HG03175 (cell line): ENCODE data around the gene WT1.
"Not testable (repeated sequence)": the region's sequence is repeated elsewhere in the genome, so short reads cannot be mapped to it uniquely, and the experiment has no call there.

Experiments used
- ATAC-seq: cut with Tn5 transposase; IDR thresholded peaks from one replicate; pipeline ENCODE4 v1.9.1; 2021; ENCODE audit warnings: mild to moderate bottlenecking, moderate library complexity; ENCODE audit not compliant: unreplicated experiment

Gene WT1

DNA sequence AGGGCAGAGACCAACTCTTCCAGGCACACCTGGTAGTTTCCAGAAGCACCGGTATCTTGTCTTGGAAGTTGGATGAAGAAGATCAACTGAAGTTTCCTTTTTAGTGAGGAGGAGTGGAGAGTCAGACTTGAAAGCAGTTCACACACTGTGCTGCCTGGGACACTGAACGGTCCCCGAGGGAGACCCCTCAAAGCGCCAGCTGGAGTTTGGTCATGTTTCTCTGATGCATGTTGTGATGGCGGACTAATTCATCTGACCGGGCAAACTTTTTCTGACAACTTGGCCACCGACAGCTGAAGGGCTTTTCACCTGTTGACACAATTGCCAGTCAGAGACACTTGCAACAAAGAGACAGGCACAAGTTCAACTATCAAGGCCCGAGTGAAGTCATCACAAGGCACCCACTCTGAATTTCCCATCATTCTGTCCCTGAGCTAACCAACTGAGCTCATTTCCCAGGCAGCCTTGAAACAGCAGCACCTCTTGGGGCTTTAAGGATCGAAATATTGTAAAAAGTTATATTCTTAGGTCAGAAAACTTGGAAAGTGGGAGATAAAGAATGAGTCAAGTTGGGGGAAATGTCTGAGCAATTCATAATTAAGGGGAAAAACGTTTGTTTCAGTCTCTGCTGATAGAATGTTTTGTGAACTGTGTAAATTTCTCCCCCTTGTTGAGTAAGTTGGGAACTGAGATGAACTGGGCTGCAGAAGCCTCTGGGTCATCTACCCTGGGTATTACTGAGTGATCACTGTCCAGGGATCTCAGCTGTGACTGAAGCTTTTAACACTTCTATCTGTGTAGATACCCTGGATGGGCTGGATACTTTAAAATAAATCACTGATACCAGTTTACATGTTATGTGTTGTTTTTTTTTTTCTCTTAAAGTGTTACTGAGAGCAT lies 46.2 kb downstream of the WT1 start:
- ATAC-seq: no peak

GRCh38 chr11:32388365-32388764 lies 47.0 kb downstream of the WT1 start:
- ATAC-seq: no peak

- ATAC-seq: no peak
These were observed 47.9 kb downstream of the WT1 start for GRCh38 chr11:32387411-32387810.

GRCh38 chr11:32386770-32387377 lies 48.5 kb downstream of the WT1 start:
- ATAC-seq: no peak

DNA sequence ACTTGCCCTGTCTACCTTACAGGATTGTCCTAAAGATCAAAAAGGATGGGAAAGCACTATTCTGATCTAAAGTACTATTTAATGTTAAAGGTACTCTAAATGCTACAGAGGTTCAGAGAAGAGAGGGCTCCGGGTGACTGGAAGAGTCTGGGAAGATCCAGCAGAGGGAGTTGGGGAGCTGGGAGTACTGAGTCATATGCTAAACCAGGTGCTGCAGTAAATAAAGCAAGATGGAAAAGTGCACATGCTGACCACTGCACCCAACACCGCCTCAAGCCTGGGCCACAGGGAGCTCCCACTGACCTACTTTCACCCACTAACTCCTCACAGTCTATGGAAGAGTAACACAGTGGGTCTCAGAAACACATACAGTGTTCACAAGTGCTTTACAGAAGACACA lies 49.3 kb downstream of the WT1 start:
- no peak for ATAC-seq

DNA sequence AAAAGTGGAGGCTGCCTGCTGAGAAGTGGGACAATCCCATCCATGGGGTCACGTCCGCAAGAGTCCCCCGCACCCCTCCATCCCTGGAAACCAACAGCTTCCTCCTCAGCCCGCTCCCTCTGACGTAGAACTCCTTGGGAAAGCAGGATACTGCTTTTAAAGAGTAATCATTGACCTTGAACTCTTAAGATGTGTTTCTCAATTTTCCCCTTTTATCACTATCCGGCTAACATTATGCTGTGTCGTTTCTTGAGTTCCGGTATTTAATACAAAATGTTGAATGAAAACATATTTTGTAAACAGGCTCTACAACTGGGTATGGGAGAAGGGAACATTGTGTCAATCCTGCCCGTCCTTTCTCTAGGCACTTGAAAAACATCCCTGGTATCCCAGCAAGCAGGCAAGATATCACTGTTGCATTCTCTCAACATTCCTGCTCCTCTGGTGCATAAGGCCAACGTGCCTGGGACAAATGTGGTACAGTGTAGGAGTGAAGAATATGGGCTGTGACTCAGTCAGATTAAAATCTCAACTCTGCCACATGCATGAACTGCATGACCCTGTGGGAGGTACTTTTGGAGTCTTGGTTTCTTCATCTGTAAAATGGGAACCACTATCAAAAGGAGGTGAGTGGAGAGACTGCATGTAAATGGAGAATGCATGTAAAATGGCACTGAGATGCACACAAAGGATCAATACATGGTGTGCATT lies 52.8 kb downstream of the WT1 start:
- no peak for ATAC-seq

GRCh38 chr11:32381179-32381578 lies 54.2 kb downstream of the WT1 start:
- ATAC-seq: no peak

- no peak for ATAC-seq
These were observed 55.6 kb downstream of the WT1 start for GRCh38 chr11:32379719-32380118.

DNA sequence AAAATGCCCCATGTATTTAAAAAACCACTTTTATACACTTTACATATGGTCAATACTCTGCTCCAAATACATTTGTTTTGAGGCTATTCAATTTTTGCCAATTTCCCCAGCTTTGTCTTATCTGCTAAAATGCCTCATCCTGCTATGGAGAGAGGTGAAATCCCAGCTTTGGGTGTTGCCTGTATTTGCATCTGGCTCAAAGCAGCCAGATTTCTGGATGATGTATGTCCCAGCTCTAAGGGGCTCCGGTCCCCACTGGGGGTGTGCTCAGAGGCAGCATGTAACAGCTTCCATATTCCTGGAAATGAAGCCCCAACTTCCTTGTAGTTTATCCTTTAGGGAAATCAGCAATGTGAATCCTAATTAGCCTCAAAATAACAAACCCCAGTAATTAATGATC lies 59.5 kb downstream of the WT1 start:
- ATAC-seq: no peak

- peak; percentile 72 for ATAC-seq
These were observed 61.1 kb downstream of the WT1 start for GRCh38 chr11:32374261-32374711.

- not testable (repeated sequence) for ATAC-seq
These were observed 65.4 kb downstream of the WT1 start for GRCh38 chr11:32369987-32370386.

DNA sequence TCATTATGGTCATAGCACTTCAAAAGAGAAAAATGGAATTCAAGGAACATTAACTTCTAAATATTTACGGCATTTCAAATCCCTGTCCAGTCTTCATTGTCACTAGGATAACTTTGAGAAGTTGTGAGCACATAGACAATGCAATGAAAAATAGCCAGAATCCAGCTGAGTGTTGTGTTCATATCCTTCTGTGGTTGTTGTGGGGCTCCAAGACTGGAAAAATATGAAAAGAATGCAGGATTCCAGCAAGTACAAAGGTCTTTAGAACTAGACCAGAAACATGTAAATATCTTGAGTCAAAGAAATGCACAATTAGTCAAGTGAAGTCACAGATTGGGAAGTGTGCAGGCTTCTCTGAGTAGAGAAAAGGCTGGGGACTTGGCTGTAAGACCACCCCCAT lies 68.7 kb downstream of the WT1 start:
- no peak for ATAC-seq

DNA sequence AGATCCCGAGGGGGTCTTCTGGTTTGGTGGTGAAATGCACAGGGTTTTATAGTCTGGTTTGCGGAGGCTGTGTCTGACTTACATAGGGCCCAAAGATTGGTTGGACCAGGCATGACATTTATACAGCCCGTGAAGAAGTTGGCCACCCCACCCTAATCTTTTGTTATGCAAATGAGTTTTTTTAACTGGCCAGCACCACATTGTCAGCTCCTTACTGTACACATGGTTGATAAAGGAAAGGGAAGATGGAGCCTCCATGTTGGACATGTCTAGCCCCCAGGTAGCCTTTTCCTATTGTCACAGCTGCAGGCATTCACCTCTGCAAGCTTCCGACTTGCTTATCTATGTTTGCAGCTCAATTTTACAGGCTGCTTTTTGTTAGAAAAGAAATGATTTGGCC lies 70.1 kb downstream of the WT1 start:
- ATAC-seq: no peak

DNA sequence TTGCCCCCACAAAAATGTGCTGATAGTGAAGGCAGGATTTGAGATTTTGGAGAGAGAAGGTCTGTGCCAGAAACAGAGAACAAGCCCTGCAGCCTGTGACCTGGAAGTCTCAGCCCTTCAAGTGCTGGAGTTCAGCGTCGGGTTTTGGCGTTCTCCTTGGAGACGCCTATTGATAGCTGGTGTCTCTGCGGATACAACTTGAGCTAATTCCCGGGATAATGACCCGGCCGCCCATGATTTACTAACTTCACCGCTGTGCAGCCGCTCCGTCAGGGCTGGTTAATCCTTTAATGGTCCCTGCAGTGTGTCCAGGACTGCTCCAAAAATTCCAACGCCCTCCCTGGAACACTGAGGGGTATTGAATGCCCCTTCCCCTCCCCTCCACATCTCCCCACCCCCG lies 76.6 kb downstream of the WT1 start:
- no peak for ATAC-seq

GRCh38 chr11:32353884-32354283 lies 81.5 kb downstream of the WT1 start:
- ATAC-seq: no peak

DNA sequence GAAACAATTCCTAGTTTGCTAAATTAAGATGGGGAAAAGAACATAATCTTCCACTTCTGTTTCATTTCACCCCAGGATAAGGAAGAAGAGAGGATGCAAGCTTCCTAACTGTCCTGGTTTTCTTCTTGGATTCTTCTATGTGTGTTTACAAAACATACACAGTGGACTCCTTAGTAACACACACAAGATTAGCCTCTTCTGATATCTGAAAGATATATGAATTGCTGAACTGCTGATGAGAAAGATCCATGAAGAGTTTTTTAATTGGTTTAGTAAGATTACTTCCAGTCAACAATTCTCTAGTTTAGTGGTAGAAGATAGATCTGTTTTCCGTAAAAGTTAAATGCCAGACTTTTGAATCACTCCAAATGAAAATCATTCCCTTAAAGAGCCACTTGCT lies 86.8 kb downstream of the WT1 start:
- ATAC-seq: no peak

- no peak for ATAC-seq
These were observed 90.4 kb downstream of the WT1 start for GRCh38 chr11:32344946-32345345.

- ATAC-seq: no peak
These were observed 91.9 kb downstream of the WT1 start for GRCh38 chr11:32343325-32344008.

- no peak for ATAC-seq
These were observed 93.4 kb downstream of the WT1 start for GRCh38 chr11:32341620-32342613.

GRCh38 chr11:32340181-32340580 lies 95.2 kb downstream of the WT1 start:
- ATAC-seq: no peak
